ENCODE data around the gene AKAP1.

AKAP1 gene

GRCh38 chr17:57084802-57085447 lies at the start of gene AKAP1:
TSS of gene AKAP1 (plus strand) at chr17:57085246. CDS start at chr17:57105465, 20,219 bp downstream.
- DNase-seq, result peak; percentile 98 to 99

DNA sequence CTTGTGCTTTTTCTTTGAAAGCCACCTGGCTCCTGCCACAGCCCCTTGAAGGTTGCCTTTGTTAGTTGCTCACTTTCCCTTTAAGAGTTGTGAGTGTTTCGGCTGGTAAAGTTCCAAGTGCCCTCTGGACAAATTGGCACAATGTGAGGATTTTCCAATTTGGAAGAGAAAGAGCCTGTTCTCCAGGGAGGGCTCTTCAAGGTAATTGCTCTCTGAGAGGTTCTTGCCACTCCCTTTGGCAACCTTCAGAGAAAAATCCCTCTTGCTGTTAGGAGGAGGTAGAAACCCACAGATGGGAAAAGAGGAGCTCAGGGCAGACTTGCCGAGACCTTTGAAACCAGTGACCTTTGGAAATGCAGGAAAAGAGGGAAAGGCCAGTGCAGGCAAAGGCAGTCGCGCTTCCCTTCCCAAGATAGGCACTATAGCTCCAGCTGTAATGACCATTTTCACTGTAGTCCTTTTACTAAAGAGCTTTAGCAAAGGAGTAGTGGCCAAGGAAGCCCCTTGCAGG lies 49.0 kb upstream of the AKAP1 start:
- peak in 1 of 2 experiments; percentile 31 for DNase-seq

GRCh38 chr17:57037411-57037810 lies 47.6 kb upstream of the AKAP1 start:
- no peak for DNase-seq

DNA sequence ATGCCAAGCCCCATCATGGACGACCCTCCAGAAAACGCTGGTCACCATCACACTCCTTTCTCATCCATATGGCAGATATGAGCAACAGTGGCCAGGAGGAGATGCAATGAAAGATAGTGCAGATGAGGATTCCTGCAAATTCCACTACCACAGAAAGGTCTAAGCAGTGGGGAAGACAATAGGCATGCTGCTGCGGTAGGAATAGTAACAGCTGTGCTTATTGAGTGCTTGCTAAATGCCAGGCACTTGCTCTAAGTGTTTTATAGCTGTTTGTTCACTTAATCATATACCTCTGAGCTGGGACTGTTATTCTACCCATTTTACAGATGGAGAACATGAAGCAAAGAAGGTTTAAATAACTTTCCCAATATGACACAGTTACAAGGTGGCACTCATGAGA lies 46.6 kb upstream of the AKAP1 start:
- DNase-seq, result no peak

DNA sequence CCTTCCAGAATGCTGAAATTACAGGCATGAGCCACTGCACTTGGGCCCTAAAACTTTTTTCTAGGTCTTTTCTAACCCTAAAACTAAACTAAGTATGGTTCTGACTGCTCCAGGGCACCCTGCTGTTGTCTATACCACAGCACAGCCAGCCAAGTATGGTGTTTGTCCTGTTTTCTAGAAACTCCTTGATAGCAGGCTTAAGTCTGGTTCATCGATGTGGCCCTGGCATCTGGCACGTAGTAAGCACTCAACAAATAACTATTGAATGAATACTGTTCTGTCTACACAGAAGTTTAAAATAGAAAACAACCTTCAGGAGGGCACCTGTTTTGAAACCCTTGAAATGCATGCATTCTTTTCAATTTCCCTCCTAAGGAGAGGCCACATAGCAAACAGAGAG lies 44.5 kb upstream of the AKAP1 start:
- DNase-seq, result no peak

DNA sequence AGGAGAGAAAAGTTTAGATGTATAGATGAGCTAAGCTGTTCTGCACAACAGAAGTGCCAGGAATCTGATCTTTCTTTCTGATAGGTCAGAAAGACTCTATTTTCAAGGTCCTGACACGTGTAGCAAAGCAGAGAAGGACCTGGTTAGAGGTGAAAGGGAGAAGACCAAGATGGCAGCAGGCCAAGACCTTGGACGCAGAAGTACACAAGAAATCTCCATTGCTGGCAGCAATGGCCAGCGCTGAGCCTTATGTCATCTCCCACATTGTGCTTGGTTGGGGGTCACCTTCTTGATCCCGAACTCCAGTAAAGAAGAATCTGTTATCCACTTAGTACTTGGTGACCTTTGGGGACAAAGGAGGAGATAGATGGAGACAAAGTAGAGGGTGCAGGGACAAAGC lies 41.8 kb upstream of the AKAP1 start:
- DNase-seq, result no peak

- DNase-seq, result no peak
These were observed 39.8 kb upstream of the AKAP1 start for GRCh38 chr17:57044976-57045867.

DNA sequence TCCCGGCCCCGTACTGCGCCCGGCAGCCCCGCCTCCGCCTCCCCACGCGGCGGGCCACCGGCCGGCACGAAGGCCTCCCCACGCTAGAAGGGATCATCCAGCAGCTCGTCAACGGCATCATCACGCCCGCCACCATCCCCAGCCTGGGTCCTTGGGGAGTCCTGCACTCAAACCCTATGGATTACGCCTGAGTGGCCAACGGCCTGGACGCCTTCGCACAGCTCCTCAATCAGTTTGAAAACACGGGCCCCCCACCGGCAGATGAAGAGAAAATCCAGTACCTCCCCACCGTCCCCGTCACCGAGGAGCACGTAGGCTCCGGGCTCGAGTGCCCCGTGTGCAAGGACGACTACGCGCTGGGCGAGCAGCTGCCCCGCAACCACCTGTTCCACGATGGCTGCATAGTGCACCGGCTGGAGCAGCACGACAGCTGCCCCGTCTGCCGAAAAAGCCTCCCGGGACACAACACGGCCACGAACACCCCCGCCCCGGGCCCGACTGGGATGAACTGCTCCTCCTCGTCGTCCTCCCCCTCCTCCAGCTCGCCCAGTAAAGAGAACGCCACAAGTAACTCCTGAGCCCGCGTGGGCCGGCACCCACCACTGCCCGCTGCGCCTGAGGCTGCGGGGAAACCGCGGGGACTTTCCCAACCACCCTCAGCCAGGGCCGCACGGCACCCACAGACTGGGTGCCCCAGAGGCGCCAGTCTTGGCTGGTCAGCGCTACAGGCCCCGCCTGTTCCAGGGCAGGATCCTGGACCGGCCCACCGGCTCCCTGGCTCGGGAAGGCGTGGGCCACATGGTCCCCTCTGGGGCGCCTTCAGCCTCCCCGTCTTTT lies 39.0 kb upstream of the AKAP1 start:
- DNase-seq, result no peak

DNA sequence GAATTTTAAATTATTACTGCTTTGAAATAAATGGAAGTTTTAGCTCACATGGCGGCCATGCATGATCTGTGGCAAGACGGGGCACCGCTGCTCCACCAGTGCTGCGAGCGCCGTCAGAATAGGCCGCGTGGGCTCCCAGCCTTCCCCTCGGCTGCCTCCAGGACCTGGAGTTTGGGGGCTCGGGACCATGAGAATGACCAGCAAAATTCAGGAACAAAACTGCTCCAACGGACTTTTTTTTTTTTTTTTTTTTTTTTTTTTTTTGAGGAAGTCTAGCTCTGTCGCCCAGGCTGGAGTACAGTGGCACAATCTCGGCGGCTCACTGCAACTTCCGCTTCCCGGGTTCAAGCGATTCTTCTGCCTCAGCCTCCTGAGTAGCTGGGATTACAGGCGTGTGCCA lies 38.3 kb upstream of the AKAP1 start:
- DNase-seq, result no peak

GRCh38 chr17:57048096-57048495 lies 37.0 kb upstream of the AKAP1 start:
- DNase-seq, result no peak

GRCh38 chr17:57050306-57050705 lies 34.7 kb upstream of the AKAP1 start:
- no peak for DNase-seq

- DNase-seq, result peak; percentile 29 to 76
These were observed 33.1 kb upstream of the AKAP1 start for GRCh38 chr17:57051886-57052361.

- no peak for DNase-seq
These were observed 22.2 kb upstream of the AKAP1 start for GRCh38 chr17:57062865-57063264.

GRCh38 chr17:57067162-57067561 lies 17.9 kb upstream of the AKAP1 start:
- DNase-seq, result no peak

GRCh38 chr17:57067781-57068180 lies 17.3 kb upstream of the AKAP1 start:
- no peak for DNase-seq

DNA sequence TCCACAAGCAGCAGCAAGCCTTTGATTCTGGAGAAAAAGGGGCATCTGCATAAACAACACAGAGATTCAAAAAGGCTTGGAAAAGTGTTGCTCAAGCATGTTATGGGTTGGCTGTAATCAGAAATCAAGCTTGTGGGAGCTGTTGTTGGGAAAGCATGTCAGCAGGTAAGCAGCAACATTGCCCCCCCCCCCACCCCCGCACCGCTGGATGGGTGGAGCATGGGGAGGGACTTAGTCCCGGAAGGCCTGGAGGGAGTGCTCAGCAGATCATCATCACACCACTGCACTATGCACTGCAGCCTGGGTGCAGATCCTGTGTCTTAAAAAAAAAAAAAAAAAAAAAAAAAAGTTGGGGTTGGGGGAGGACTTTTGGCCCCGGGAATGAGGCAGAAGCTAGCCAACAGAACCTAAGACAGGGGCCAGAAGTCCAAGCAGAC lies 16.8 kb upstream of the AKAP1 start:
- DNase-seq, result no peak

DNA sequence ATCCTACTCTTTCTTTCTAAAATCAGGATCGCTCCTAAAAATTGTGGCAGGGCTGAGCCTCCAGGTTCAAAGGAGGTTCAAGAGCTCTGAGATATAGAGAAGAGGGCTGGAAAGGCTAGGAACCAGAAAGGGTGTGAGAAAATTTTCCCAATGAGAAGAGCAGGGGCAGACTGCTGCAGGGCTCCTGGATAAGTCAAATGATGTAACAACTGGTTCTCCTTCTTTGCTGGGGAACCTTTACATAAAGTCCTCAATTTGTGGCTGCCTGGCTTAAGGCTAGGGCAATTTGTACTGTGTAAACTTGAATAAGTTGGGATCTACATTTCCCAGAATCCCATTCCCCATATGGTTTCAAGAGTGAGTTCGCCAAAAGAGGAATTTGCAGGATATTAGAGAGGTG lies 16.3 kb upstream of the AKAP1 start:
- no peak for DNase-seq

DNA sequence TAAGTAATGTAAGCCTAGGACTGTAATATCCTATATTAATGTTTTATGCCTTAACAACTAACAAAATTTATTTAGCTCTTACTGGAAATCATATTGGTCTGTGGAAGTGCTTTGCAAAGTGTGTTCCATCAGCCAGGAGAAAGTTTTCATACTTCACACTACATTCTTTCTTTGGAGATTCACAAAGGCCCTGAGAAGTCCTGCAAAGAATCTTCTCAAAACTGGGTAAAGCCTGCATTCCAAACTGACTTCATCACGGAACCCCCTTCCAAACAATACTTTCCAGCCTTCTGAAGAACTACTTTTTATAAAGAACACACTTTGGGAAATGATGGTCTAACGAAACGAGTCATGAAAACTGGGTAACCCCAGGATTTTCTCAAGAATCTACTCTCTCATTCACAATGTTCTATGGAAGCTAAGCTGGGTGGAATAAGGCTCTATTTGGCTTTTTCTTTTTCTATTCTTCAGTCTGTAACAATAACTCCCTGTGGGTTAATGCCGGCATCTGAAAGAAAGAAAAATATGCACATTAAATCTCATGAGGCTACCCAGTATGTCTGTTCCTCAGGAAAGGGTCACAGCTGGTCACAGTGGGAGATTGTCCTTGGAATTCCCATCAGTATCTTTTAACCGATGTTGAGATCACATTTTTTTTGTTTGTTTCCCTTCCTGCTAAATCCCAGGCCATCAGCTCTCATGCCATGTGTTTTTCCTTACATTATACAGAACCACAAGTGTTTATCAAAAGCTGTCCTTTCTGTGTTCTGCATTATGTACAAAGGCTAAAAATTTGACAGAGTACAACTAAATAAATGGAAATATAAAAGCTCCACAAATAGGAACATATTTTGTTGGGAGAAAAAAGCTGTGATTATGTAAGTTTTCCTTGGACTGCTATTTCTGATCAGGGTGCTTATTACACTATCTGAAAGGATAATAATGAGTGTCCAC lies 12.8 kb upstream of the AKAP1 start:
- DNase-seq, result no peak

DNA sequence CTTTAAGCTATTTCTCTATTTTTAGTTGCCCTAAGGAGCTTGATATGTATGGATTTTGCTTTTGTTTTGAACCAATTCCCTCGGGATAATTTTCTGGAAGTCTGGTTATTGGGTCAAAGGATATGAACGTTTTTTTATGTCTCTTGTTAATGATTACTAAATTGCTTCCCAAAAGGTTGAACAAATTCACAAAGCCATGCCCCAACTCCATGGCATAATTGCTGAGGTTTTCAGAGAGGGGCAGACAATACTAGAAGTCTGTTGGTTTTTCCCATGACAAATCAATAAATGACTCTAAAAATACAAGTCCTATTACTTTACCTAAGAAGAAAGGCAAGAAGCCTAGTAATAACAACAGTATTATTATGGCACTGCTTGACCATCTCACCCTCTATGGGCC lies 11.4 kb upstream of the AKAP1 start:
- no peak for DNase-seq

DNA sequence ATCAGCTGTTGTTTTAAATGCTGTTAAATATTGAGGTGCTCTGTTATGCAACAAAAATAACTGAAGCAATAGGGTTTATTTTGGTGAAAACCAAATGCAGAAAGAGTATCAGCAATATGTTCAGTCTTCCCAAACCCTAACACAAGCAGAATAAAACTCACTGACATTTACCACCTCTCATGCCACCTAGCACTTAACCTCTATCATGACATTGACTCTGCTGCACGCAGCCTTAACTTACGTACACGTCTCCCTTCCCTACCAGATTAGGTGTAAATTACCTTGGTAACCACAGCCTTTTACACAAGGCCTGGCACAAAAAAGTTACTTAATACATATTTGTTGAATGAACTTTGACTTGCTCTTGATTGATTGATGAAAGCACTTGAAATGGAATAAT lies 9.9 kb upstream of the AKAP1 start:
- DNase-seq, result no peak

- no peak for DNase-seq
These were observed 9.3 kb upstream of the AKAP1 start for GRCh38 chr17:57075785-57076184.

GRCh38 chr17:57077000-57077399 lies 8.0 kb upstream of the AKAP1 start:
- DNase-seq, result no peak

Measured in NCI-H2081 (cell line).